ENCODE results near the gene RPS19BP1. TPM values are rescaled to one million over a fixed set of nuclear protein-coding genes. Genes with fewer than 3 reads are reported as not detected.

The RPS19BP1 gene
- total RNA-seq, 1 donor from 2014 or later, result 67.9 TPM

DNA sequence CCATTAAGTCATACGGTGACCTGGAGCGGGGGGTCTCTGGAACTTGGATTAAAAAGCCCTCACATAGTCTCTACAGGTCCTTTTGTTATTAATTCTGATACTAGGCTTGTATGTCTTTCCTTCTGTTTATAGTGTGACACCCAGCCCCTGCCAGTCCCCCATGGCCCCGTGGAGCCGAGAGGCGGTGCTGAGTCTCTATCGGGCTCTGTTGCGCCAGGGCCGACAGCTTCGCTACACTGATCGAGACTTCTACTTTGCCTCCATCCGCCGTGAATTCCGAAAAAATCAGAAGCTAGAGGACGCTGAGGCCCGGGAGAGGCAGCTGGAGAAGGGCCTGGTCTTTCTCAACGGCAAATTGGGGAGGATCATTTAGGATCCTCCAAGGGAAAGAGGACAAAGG, 28.5 kb downstream of the RPS19BP1 start:
- Histone ChIP-seq H3K27ac (no peak overlapping the region), H3K4me1 (peaks cover 30% of the 10 kb centered on the region), H3K27me3 (ENCODE audit: low read depth) (no peaks in the 10 kb centered on the region), H3K4me3 (no peak overlapping the region), H3K9me3 (no peaks in the 10 kb centered on the region), H3K36me3 (peaks cover 52% of the 10 kb centered on the region)
- intact Hi-C loops (cut with DNase I), result no loop called here
- DNase-seq, result peak; percentile 24
- no peak for ATAC-seq
- TF ChIP-seq, protein P1, sequence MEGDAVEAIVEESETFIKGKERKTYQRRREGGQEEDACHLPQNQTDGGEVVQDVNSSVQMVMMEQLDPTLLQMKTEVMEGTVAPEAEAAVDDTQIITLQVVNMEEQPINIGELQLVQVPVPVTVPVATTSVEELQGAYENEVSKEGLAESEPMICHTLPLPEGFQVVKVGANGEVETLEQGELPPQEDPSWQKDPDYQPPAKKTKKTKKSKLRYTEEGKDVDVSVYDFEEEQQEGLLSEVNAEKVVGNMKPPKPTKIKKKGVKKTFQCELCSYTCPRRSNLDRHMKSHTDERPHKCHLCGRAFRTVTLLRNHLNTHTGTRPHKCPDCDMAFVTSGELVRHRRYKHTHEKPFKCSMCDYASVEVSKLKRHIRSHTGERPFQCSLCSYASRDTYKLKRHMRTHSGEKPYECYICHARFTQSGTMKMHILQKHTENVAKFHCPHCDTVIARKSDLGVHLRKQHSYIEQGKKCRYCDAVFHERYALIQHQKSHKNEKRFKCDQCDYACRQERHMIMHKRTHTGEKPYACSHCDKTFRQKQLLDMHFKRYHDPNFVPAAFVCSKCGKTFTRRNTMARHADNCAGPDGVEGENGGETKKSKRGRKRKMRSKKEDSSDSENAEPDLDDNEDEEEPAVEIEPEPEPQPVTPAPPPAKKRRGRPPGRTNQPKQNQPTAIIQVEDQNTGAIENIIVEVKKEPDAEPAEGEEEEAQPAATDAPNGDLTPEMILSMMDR (IDR thresholded peaks at IDR 0.05), result no peak

DNA sequence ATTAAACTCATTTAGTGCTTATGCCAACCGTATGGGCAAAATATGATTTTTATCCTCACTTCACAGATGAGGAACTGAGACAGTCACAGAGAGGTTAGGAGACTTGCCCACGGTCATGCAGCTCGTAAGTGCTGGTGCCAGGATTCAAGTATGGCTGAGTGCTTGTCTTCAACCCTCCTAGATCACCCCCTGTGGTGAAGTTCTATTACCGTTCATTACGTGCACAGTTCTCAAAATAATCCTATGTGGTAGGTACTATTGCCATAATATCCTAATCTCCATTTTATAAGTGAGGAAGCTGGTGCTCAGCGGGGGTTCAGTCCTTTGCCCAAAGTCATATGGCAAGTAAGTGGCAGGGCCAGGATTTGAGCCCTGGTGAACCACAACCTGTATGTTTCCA, 28.9 kb downstream of the RPS19BP1 start:
- Histone ChIP-seq H3K27me3 (ENCODE audit: low read depth) (no peaks in the 10 kb centered on the region), H3K4me3 (peak overlapping the region; percentile 99)
- intact Hi-C loops (cut with DNase I), result no loop called here

DNA sequence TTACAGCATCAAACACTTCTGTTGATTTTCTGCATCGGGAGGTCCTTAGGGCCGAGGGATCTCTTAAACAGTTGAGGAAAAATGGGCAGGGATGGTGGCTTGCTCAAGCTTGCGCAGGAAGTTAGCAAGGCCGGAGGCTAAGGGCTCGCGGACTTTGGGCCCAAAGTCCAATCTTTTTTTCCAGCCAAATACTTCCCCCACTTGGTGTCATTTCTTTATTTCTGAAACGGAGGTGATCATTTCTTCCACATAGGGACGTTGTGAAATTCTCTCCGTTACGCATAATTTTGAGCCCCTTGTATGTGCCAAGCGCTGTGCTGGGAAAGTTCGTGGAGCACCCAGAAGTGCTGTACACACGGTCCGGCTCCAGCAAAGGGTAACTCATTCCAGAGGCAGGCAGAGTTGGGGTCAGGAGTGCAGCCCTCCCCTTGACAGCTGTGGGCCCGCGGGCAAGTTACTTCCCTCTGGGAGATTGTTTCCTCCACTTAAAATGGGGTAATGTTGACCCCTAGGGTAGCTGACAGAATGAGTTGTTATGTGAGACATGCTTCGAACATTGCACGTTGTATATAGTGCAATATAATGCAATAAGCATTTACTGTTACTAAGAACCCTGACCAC, 29.6 kb downstream of the RPS19BP1 start:
- ATAC-seq (peak in 1 of 2 donors; percentile 4), DNase-seq (peak; percentile 45)
- Histone ChIP-seq H3K27ac (peak overlapping the region; percentile 84), H3K27me3 (ENCODE audit: low read depth) (no peaks in the 10 kb centered on the region), H3K4me1 (peaks cover 38% of the 10 kb centered on the region), H3K4me3 (peak overlapping the region; percentile 99), H3K36me3 (peaks cover 41% of the 10 kb centered on the region), H3K9me3 (no peaks in the 10 kb centered on the region)
- TF ChIP-seq, protein P1 (IDR thresholded peaks at IDR 0.05), result no peak
- intact Hi-C loops (cut with DNase I), result no loop called here

More for the DNA sequence above, 28.9 kb downstream of the RPS19BP1 start:
- H3K36me3 ChIP-seq, result peaks cover 48% of the 10 kb centered on the region
- ATAC-seq, result no peak
- peak overlapping the region; percentile 84 for H3K27ac ChIP-seq
- TF ChIP-seq, protein P1 (IDR thresholded peaks at IDR 0.05), result no peak
- H3K9me3 ChIP-seq, result no peaks in the 10 kb centered on the region
- peak; percentile 4 for DNase-seq
- H3K4me1 ChIP-seq, result peaks cover 33% of the 10 kb centered on the region

DNA sequence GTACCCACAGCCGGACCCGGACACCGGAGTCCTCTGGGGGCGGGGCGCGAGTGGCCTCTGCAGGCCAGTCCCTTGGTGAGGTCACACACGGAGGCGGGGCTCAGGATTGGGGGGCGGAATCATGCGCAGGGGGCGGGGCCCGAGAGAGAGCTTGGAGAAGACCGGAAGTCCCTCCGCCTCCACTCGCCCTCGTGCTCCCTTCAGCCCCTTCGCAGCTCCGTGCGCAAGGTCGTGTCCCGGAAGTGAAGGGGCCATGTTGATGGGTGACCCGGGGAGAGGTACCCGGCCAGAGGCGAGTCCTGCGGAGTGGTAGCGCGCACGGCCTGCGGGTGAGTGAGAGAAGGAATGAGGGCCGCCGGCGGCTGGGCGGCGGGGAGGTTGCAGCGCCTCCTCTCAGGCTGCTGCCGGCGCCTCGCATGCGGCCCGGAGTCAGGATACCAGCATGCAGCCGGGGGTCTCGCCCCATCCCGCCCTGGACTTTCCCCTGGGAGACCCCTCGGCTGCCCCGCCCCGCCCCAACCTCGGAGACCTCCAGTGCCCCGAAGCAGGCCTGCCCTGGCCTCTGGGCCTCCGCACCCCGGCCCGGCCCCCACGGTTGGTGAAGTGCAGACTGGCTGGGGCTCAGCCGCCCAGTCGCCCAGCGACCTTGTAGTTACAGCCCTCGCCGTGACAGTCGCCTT, 30.3 kb downstream of the RPS19BP1 start, which contains the start of gene MIEF1:
MIEF1 (plus strand) TSS at position 182 of the 680 bp plus-strand sequence. CDS start 9,005 bp downstream, outside the sequence.
- peak; percentile 99 for DNase-seq
- TF ChIP-seq, protein P1 (IDR thresholded peaks at IDR 0.05), result no peak
- peak within 1 kb of the TSS; percentile 99 for H3K4me3 ChIP-seq
- no peaks in the 10 kb centered on the region for H3K9me3 ChIP-seq
- peak within 1 kb of the TSS; percentile 84 for H3K27ac ChIP-seq
- ATAC-seq, result peak; percentile 99
- H3K27me3 ChIP-seq (ENCODE audit: low read depth), result no peaks in the 10 kb centered on the region
- H3K4me1 ChIP-seq, result peaks cover 41% of the 10 kb centered on the region
- peaks cover 34% of the 10 kb centered on the region for H3K36me3 ChIP-seq
- intact Hi-C loops (cut with DNase I), result no loop called here

DNA sequence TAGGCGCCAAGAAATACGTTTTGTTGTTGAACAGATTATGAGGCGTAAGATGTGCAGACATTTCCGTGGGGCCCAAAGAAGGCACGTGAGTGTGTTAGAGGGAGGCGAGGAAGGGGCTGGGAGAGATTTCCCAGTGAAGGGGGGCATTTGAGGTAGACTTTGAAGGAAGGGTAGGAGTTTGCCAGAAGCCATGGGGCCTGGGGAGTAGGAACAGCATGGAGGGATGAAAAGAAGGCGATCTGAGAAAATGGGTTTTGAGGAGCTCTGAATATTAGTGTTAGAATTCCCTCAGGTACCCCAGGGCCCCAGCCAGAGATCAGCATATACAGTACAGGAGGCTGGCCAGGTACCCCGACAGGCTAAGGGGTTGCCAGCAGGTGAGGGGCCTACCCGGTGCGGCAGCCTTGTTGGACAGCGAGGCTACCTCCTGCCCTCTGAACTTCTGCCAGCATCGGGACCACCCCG, 30.9 kb downstream of the RPS19BP1 start:
- TF ChIP-seq, protein P1 (IDR thresholded peaks at IDR 0.05), result no peak
- peak overlapping the region; percentile 99 for H3K4me3 ChIP-seq
- H3K36me3 ChIP-seq, result peaks cover 28% of the 10 kb centered on the region
- no peak for ATAC-seq
- no peaks in the 10 kb centered on the region for H3K27me3 ChIP-seq (ENCODE audit: low read depth)
- H3K9me3 ChIP-seq, result no peaks in the 10 kb centered on the region
- no peak for DNase-seq
- intact Hi-C loops (cut with DNase I), result no loop called here
- H3K27ac ChIP-seq, result peak overlapping the region; percentile 84
- H3K4me1 ChIP-seq, result peaks cover 43% of the 10 kb centered on the region

All from lower lobe of right lung (tissue), 2 donors.